GM12878 (cell line): ENCODE results near the gene PVRIG.

Source experiments
- CHD1 ChIP-seq: IDR thresholded peaks from 2 replicates; pipeline ENCODE4 v1.6.1; 2012; ENCODE audit warnings: low read depth, low read length, improper control_type of control experiment
- EGR1 ChIP-seq, 2 experiments: IDR thresholded peaks; 1 replicate in 1 of 2; 2 replicates in 1 of 2; pipeline ENCODE4 v1.6.1; 2011 to 2012; ENCODE audit warnings: low read depth in 2 of 2, low read length in 2 of 2, borderline replicate concordance in 1 of 2, mild to moderate bottlenecking in 1 of 2, moderate library complexity in 1 of 2
- EP300 ChIP-seq, 2 experiments: fragments of 150-350 bp in 1 of 2; IDR thresholded peaks; 2 replicates each; pipeline ENCODE4 v1.6.1; 2011 to 2012; ENCODE audit warnings: low read depth in 2 of 2, low read length in 2 of 2, borderline replicate concordance in 1 of 2, improper control_type of control experiment in 1 of 2, inconsistent platforms in 1 of 2; ENCODE audit not compliant: control insufficient read depth in 1 of 2
- EZH2 ChIP-seq: IDR thresholded peaks from 2 replicates; pipeline ENCODE4 v1.6.1; 2012; ENCODE audit warnings: low read depth, mild to moderate bottlenecking, control low read depth, inconsistent platforms, low read length, borderline replicate concordance; ENCODE audit not compliant: control insufficient read depth
- FOXK2 ChIP-seq: fragments of 450-650 bp; IDR thresholded peaks from 2 replicates; pipeline ENCODE4 v1.6.1; 2017; ENCODE audit warnings: mild to moderate bottlenecking, moderate library complexity
- NRF1 ChIP-seq: conservative IDR thresholded peaks from 2 replicates; pipeline ENCODE4 v1.6.1; 2011; ENCODE audit warnings: mild to moderate bottlenecking, low read depth, low read length, improper control_type of control experiment
- POLR2A ChIP-seq: IDR thresholded peaks from 2 replicates; pipeline ENCODE4 v1.6.1; 2011; ENCODE audit warnings: low read depth, mild to moderate bottlenecking, low read length
- RAD21 ChIP-seq: IDR thresholded peaks from 2 replicates; pipeline ENCODE4 v1.6.1; 2011; ENCODE audit warnings: mild to moderate bottlenecking, low read depth, low read length, moderate library complexity; ENCODE audit not compliant: insufficient read depth
- SMARCA5 ChIP-seq: fragments of 450-650 bp; IDR thresholded peaks from 2 replicates; pipeline ENCODE4 v1.6.1; 2017; ENCODE audit warnings: mild to moderate bottlenecking
- SUZ12 ChIP-seq: fragments of 200-600 bp; sonication (generic); IDR thresholded peaks from one replicate; pipeline ENCODE4 v1.6.1; 2018; ENCODE audit warnings: antibody characterized with exemption, mild to moderate bottlenecking; ENCODE audit not compliant: unreplicated experiment
- TCF3 ChIP-seq: IDR thresholded peaks from 2 replicates; pipeline ENCODE4 v1.6.1; 2012; ENCODE audit warnings: low read depth, mild to moderate bottlenecking, low read length, borderline replicate concordance; ENCODE audit not compliant: insufficient read depth
- TF ChIP-seq, protein P1 (sequence below), 3 experiments: IDR thresholded peaks in 2 of 3; conservative IDR thresholded peaks in 1 of 3; 2 replicates each; pipeline ENCODE4 v1.5.1; 2011; ENCODE audit warnings: low read depth in 3 of 3, low read length in 3 of 3, mild to moderate bottlenecking in 3 of 3, control low read depth in 2 of 3, moderate library complexity in 2 of 3, inconsistent platforms in 1 of 3, mixed read lengths in 1 of 3; ENCODE audit not compliant: control insufficient read depth in 2 of 3, insufficient read depth in 1 of 3; ENCODE audit errors: extremely low read depth in 1 of 3
- TF ChIP-seq, protein P2 (sequence below): IDR thresholded peaks from 2 replicates; pipeline ENCODE4 v1.6.1; 2011; ENCODE audit warnings: mild to moderate bottlenecking, low read depth, low read length, moderate library complexity; ENCODE audit not compliant: insufficient replicate concordance
- TF ChIP-seq, protein P3 (sequence below): IDR thresholded peaks from 2 replicates; pipeline ENCODE4 v1.6.1; 2012; ENCODE audit warnings: mild to moderate bottlenecking, low read depth, low read length

DNA sequence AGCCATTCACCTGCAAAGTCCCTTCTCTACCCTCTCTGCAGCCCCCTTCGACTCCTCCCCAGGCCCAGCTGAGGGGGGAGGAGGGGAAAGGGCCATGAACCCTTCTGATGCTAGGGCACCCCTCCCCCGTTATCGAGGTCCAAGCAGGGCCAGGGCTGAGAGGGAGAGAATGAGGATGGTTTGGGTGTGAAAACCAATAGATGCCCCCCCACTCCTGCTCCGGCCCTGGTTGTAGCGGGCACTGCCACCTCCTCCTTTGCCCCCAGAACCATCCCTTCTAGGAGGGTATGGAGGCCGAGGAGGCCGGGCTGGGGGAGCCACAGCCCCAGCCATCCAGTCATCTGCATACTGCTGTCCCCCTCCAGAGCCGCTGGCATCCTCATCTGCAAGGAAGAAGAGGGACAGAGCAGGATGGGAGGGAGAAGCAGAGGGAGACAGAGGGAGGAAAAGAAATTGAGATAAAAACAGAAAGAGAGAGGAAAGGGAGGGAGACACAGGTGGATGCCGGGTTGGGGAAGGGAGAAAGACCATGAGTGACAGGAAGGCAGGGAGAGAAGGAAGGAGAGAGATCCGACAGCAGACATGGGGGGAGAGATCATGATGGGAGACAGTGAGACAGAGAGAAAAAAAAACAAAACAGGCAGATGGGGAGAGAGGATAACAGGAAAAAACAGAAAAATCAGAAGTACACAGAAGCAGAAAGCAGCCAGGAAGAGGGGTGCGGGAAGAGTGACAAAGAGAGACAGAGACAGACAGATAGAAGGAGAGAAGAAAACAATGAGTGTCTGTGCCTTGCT, 49.5 kb upstream of the PVRIG start:
- TF ChIP-seq, protein P1, sequence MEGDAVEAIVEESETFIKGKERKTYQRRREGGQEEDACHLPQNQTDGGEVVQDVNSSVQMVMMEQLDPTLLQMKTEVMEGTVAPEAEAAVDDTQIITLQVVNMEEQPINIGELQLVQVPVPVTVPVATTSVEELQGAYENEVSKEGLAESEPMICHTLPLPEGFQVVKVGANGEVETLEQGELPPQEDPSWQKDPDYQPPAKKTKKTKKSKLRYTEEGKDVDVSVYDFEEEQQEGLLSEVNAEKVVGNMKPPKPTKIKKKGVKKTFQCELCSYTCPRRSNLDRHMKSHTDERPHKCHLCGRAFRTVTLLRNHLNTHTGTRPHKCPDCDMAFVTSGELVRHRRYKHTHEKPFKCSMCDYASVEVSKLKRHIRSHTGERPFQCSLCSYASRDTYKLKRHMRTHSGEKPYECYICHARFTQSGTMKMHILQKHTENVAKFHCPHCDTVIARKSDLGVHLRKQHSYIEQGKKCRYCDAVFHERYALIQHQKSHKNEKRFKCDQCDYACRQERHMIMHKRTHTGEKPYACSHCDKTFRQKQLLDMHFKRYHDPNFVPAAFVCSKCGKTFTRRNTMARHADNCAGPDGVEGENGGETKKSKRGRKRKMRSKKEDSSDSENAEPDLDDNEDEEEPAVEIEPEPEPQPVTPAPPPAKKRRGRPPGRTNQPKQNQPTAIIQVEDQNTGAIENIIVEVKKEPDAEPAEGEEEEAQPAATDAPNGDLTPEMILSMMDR (IDR thresholded peaks at IDR 0.05 in 2 of 3, conservative IDR thresholded peaks at IDR 0.05 in 1 of 3; ENCODE audit: control insufficient read depth in 2 of 3, extremely low read depth in 1 of 3, insufficient read depth in 1 of 3, low read depth in 3 of 3, low read length in 3 of 3) = no peak
- TF ChIP-seq FOXK2 (no peak), TCF3 (no peak), POLR2A (no peak), EZH2 (no peak), EP300 (IDR thresholded peaks at IDR 0.05; ENCODE audit: borderline replicate concordance in 1 of 2, control insufficient read depth in 1 of 2, low read depth in 2 of 2, low read length in 2 of 2) (no peak), NRF1 (no peak), CHD1 (no peak), EGR1 (IDR thresholded peaks at IDR 0.05; ENCODE audit: borderline replicate concordance in 1 of 2, low read depth in 2 of 2, low read length in 2 of 2) (no peak), SMARCA5 (no peak), SUZ12 (no peak), RAD21 (no peak)
- TF ChIP-seq, protein P2, sequence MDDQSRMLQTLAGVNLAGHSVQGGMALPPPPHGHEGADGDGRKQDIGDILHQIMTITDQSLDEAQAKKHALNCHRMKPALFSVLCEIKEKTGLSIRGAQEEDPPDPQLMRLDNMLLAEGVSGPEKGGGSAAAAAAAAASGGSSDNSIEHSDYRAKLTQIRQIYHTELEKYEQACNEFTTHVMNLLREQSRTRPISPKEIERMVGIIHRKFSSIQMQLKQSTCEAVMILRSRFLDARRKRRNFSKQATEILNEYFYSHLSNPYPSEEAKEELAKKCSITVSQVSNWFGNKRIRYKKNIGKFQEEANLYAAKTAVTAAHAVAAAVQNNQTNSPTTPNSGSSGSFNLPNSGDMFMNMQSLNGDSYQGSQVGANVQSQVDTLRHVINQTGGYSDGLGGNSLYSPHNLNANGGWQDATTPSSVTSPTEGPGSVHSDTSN = no peak
- TF ChIP-seq, protein P3, sequence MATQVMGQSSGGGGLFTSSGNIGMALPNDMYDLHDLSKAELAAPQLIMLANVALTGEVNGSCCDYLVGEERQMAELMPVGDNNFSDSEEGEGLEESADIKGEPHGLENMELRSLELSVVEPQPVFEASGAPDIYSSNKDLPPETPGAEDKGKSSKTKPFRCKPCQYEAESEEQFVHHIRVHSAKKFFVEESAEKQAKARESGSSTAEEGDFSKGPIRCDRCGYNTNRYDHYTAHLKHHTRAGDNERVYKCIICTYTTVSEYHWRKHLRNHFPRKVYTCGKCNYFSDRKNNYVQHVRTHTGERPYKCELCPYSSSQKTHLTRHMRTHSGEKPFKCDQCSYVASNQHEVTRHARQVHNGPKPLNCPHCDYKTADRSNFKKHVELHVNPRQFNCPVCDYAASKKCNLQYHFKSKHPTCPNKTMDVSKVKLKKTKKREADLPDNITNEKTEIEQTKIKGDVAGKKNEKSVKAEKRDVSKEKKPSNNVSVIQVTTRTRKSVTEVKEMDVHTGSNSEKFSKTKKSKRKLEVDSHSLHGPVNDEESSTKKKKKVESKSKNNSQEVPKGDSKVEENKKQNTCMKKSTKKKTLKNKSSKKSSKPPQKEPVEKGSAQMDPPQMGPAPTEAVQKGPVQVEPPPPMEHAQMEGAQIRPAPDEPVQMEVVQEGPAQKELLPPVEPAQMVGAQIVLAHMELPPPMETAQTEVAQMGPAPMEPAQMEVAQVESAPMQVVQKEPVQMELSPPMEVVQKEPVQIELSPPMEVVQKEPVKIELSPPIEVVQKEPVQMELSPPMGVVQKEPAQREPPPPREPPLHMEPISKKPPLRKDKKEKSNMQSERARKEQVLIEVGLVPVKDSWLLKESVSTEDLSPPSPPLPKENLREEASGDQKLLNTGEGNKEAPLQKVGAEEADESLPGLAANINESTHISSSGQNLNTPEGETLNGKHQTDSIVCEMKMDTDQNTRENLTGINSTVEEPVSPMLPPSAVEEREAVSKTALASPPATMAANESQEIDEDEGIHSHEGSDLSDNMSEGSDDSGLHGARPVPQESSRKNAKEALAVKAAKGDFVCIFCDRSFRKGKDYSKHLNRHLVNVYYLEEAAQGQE = no peak
